CD4-positive, alpha-beta T cell treated with Interleukin-4 for 1 hour (primary cell): ENCODE measurements around the gene HACD3.
"Not testable (repeated sequence)": the region's sequence is repeated elsewhere in the genome, so short reads cannot be mapped to it uniquely, and the experiment has no call there.

Experiments
- DNase-seq, 2 donors: peaks; one replicate each; pipeline ENCODE4 v3.0.0-alpha.2; 2020 to 2022

The HACD3 gene

DNA sequence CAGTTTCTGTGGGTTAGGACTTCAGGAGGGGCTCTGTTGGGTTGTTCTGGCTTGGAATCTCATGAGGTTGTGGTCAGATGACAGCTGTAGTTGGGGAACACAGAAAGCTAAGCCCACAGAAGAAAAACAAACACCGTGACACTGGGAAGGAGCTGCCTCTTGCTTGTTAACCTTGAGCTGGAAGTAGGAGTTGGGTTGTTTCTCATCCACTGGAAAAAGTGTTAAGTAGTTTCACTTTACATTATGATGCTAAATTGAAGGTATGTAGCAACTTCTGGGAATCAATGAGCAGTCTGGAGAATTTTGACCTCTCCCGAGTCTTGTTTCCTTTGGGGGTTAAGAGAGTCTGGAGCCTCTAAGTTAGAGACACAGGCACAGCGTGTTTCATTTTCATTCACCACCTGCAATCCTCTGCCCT is 20.4 kb downstream of the HACD3 start:
- no peak for DNase-seq

DNA sequence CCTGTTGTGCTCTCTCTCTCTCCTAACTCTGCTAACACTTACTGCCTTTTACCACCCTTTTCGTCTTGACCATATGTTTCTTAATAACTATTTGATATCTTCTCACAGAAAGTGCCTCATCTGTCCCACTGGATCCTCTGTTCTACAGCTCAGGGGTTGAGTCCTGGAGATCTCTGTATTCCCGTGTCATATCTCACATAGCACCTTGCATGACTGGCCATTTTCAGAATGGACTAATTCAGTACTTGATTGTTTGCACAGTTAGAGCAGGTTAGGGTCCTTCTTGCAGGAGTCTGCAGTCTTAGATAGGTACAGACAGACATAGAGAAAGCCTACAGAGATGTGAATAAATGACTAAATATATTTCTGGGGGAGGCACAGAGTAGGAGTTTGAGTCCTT is 20.9 kb downstream of the HACD3 start:
- DNase-seq, result no peak

DNA sequence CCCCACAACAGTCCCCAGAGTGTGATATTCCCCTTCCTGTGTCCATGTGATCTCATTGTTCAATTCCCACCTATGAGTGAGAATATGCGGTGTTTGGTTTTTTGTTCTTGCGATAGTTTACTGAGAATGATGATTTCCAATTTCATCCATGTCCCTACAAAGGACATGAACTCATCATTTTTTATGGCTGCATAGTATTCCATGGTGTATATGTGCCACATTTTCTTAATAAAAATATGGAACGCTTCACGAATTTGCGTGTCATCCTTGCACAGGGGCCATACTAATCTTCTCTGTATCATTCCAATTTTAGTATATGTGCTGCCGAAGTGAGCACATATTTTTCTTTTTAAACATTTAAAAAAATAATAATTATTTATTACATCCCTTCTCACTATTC is 22.6 kb downstream of the HACD3 start:
- DNase-seq, result not testable (repeated sequence)

DNA sequence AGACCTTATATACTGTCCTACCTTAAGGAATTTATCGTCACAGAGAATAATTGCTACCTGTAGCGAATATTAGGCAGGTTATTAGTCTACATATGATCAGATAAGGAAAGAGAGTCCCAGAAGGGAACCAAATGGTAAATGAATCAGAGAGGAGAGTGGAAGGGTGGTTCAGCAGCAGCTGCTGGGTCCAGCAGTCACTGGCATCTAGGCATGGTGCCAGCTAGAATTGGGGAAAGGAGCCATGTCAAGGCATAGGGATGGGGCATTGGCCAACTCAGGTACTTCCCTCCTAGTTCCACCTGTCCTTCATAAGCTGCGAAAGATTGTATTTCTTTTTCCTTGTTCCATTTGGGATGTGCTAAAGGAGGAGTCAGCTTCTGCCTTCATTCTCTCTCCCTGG is 23.4 kb downstream of the HACD3 start:
- DNase-seq, result no peak

DNA sequence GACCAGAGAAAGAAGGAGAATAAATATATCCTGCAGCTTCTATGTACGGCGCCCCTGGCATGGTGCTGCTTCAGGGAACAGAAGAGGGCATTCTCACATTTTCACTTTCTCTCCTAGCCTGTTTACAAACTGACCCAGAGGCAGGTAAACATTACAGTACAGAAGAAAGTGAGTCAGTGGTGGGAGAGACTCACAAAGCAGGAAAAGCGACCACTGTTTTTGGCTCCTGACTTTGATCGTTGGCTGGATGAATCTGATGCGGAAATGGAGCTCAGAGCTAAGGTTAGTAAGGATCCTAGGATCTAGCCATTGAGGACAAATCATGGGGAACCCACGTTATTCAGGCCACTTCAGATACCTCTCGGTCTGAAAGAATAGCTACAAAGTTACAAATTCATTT is 26.4 kb downstream of the HACD3 start:
- DNase-seq, result no peak

DNA sequence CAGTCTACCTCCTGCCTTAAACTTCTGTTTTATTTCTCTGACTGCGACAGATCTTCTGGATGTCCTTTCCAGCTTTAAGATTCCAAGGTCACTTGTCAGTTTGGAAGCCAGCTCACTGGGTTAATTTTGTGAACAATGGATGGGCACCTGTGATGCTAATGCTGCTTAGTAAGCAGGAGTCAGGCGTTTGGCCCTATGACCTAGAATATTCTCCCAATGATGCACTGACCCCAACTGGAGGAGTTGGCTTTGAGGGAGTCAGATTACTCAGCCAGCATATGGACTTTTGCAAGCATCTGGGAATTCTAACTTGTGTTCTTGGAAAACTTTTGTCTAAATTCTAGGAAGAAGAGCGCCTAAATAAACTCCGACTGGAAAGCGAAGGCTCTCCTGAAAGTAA is 28.1 kb downstream of the HACD3 start:
- DNase-seq, result no peak

DNA sequence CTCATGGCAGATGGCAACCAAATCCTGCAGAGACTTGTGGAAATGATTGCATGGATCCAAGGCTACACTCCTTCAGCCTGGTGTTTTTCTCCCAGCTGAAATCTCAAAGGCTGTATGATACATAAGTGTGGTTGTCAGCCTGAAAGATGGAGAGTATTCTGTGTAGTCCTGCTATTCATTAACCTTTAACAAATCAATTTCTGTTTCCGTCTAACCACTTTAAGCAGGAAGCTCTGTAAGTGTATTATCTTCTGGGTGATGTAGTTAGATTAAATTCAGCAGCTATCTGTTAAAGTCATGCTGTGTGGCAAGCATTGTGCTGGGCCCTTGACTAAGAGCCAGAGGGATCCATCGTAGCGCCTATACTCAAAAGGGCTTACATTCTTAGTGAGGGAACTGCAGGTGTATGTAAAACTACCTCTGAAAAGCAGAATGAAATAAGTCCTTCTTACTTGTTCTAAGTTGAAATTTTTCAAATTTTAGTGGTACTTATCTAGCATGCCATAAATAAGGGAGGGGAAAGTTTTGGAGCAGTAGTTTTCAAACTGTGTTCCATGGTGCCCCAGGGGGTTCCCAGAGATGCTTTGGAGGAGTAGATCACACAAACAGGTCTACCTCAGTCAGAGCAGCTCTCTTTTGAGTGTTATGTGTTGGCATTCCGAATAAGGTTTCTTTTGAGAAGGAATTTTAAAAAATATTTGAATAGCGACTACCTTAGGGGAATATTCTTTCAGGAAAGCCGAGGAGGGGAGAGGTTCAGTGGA is 28.9 kb downstream of the HACD3 start:
- no peak for DNase-seq

DNA sequence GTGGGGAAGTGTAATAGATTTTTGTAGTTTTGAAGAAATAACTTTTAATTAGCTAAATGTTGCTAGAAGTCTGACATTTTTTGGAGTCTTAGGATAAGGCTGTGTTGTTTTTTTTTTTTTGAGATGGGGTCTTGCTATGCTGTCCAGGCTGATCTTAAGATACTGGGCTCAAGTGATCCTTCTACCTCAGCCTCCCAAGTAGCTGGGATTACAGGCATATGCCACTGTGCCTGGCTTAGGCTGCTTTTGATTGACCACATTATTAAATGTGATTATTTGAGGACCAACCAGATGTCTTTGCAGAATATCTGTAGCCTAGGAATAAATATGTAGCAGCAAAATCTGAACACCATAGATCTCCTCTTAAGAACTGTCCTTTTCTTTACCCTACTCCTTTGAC is 29.7 kb downstream of the HACD3 start:
- no peak for DNase-seq

DNA sequence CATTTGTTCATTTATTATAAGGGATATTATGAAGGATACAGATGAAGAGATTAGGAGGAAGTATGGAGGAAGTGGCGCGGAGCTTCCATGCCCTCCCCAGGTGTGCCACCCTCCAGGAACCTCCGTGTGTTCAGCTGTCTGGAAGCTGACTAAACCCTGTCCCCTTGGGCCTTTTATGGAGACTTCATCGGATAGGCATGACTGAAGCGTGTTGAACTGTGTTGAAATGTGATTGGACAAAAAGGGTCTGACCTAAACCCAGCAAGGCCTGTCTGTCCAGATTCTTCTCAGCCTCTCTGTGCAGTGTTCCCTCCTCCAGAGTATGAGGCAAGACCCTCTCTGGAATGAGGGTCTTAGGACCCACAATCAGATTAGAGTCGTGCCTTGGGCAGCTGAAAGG is 31.7 kb downstream of the HACD3 start:
- no peak for DNase-seq

DNA sequence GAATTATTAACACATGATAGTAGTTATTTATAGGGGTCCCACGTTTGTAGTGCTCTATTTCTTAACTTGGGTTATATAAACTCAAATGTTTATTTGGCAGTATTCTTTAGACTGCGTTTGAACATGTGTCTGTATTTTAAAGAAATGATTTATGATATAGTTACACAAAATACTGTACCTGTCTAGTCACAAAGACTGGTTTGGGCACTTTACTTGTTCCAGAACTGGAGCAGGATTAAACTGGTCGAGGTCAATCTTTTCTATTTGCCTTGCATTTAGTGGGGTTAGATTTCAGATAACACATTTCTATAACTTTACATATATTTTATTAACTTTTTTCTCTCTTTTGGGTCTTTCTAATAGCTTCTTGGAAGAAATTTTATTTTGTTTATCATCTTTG is 39.5 kb downstream of the HACD3 start:
- DNase-seq, result no peak

DNA sequence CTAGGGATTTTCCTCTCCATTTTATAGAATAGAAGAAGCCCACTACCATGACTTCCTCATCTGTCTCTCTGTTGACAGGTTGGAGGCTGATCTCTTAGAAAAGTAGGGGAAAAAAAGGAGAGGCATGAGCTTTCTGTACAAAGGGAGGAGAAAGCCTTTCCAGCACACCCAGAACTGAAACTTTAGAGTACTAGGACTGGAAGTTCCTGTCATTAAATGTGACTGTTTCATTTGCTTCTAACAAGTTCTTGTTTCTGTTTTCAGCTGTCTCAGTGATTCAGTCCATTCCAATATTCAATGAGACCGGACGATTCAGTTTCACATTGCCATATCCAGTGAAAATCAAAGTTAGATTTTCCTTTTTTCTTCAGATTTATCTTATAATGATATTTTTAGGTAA is 41.7 kb downstream of the HACD3 start:
- DNase-seq, result no peak

DNA sequence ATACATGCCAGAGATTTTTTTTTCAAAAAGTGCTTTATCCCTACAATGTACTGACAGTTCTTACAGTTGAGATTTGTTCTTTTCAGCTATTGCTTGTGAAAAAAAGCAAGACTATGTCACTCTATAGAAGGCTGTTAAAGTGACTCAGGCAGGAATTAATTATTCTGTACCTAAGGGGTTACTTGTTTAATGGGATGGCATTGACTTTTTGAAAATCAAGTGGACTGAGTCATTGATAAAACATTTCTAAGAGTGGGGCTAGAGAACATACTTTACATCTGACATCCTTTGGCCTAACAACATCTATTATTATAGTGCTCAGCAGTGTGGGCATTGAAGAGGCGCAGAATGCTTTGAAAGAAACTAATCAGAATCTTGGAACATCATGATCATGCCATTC is 46.4 kb downstream of the HACD3 start:
- no peak for DNase-seq

DNA sequence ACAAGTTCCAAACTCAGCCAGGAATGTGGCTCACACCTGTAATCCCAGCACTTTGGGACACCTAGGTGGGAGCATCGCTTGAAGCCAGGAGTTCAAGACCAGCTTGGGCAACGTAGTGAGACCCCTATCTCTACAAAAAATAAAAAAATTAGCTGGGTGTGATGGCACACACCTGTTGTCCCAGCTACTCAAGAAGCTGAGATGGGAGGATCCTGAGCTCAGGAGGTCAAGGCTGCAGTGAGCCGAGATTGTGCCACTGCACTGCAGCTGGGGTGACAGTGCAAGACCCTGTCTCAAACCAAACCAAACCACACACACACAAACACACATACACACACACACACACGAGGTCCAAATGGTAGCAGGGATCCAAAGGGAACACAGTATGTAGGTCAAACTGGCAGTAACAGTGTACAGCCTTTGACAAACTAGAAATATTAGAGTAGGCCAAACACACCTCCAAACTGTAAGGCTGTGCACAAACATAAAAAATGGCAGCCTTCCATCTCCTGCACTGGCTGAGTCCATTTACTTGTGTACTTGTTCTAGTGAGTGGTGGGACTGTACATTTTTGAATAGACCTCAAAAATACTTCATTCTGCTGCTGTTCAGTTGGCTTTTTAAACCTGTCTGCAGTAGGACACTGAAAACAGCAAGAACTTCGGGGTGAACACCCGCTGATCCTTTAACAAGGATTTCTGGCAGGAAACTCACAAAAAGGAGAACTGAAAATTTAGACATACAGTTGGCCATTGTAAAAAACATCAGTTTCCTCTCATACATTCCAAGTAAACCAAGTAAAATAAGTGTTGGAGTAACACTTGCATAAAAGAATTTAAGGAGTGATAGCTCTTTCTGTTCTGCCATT is 47.1 kb downstream of the HACD3 start:
- no peak for DNase-seq

DNA sequence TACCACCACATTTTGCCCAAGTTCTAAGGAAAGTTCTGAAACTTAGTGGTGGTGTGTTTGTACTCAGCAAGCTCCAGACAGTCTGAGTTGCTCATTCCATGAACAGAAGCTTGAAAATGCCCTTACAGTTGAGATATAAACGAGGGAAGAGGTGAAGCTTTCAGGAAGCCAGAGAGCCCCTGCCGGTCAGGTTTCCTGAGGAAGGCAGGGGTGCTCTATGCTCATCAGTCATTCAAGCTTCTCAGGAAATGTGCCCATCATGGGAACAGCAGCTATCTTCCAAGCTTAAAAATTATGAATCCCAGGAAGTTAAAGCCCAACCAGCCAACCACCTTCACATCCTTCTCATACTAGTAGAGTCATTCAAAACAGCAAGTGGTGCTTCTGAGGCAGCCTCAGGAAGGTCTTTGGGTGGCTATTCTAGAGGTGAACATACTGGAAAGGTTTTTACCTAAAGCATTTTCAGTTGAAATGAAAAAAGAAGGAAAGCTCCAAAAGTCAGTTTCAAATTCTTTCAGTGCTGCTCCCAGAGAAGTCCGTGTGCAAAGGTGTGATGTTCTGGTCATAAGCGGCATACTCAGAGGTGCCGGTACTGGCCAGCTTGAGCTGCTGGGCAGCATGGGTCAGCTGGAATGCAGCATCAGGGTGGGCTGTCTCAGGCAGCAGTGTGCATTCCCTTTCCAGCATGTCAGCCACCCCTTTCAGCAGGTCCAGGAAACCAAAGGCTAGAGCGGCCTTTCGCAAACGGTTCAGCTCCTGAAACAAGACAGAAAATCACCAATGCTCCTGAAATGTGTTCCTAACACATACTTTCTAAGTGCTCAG is 48.9 kb downstream of the HACD3 start:
- DNase-seq, result no peak

DNA sequence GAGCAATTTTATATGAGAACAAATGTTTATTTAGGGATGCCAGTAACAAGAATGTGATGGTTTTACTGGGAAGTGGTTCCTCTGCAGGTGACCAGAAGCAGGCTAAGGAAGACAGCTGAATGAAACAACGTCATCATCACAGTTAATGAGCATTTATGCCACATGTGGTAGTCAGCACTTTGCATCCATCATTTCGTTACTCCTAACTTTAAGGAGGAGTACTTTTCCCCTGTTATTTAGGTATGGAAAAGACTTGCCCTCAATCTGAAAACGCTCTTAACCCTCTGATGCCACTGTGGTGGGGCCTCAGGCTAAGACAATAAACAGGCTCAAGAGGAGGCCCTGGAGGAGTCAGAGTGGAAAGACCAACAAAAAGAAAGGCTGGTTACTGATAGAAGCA is 49.5 kb downstream of the HACD3 start:
- no peak for DNase-seq

DNA sequence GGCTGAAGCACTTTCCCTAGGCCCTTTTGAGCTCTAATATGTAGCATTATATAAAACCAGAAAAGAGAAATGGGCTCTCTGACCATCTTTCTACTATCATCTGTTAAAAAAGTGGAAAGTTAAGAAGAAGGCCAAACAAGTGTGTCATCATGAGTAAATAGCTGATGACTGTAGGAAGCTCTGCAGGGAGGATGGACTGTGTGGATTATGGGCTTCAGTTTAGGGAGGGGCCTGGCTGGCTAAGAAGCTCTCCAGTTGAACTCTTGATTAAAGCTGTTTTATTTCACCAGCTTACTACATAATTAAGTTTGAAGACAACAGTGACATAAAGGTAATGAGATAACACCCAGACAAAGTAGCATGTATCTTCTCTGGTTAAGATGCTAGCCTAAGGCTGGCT is 50.0 kb downstream of the HACD3 start:
- no peak for DNase-seq

DNA sequence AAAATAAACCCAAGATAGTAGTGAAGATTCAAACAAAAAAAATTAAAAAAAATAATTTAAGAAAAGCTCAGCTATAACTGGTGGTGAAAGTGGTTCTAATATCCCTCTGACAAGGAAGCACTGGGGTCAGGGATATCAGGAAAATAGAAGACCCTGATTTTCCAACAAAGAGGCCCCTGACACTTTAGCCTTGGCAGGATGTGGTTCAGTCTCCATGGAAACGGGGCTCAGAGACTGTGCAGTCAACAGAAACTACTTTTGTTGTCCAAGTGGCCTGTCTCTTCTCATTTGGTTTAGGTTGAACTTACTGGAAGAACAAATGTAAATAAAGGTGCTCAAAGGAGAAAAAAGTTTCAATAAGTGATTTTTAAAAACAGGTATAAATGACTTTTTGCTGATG is 53.4 kb downstream of the HACD3 start:
- peak; percentile 61 to 77 for DNase-seq

DNA sequence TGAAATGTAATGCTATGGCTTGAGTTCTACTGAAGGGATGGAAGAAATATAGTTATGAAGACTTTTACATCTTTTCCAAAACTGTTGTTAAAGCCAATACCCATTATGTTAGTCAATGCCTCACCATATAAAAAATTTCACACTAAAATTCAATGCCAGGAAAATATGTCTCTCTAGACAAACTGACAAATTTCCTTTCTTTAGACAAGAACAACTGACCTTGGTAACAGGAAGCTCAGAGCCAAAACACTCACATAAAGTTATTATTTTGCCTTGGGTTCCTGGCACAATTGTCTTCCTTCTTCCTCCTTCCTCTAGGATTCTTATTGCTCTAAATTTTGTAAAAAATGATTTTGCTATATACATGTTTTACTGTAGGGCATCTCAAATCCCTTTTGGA is 54.0 kb downstream of the HACD3 start:
- no peak for DNase-seq

DNA sequence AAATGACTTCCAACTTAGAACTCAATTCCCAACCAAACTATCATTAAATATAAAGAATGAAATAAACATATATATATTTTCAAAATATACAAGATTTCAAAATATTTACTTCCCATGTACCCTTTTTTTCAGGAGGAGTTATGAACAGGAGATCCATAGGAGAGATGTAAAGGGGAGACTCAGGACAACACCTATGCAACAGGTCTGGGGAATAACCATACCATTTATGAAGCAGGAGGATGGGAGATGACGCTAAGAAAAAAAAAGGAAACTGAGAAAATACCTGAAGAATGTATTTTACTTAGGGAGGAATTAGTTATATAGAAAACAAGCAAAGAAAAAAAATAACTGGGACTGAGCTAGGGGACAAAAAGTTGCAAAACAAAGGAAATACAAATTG is 56.8 kb downstream of the HACD3 start:
- no peak for DNase-seq

DNA sequence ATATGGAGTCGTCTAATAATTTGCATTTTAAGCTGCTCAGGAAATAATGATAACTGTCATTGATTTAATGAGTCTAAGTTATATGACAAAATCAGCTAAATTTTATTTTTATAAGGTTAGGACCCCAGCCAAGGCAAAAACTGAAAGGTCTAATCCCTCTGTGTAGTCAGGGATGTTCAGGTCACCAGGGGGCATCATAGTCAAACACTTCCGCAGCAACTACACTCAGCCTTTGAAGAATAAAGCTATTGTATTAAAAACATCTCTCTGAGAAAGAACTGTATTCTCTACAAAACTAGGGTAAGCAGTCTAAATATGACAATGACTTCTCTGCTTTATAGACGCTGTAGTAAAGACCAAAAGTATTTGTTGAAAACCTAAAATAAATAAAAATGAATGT is 65.7 kb downstream of the HACD3 start:
- peak in 1 of 2 donors; percentile 34 for DNase-seq

DNA sequence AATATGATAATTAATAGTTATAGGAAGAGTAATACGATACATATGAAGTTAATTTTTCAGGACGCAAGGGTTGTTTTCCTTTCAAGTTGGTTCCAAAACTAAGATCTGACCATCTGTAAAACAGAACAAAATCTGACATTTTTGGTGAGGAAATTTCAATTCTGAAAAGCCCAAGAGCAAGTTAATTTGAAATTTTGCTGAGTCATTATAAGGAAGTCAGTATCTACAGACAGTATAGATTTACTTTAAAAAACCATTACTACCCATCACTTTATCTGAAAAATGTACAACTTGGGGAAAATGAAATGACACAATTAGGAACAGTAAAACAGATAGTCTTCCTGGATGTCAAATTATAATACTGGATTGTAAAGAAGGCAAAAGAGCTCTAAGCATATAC is 68.2 kb downstream of the HACD3 start:
- DNase-seq, result no peak

DNA sequence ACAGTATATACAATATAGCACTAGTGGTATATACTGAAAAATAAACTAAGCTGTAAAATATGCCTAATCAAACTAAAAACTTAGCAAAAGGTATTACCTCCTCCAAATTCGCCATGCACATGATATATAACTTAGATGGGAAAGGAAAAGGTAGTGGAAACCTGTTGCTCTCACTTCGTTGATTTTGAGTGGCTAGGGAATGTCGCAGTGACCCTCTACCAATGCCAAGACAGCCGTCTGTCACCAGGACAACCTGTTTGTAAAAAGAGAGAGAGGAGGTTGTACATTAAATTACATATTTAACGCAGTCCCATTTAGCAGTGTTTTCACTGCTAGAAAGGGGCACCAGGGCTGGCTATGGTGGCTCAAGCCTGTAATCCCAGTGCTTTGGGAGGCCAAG is 69.4 kb downstream of the HACD3 start:
- DNase-seq, result no peak

DNA sequence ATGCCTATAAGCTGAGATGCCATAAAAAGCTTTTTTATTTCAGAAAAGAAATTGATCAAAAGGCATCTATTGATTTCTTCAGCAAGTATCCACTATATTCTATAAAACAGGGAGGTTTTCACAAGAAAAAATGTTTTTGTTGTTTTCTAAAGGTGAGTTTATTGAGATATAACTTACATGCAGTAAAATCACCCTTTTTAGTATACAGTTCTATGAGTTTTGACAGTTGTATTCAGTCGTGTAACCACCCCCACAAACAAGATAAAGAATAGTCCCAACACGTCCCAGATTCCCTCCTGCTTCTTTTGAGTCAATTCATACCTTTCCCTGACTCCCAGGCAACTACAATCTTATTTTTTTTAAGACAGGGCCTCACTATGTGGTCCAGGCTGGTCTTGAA is 72.9 kb downstream of the HACD3 start:
- DNase-seq, result no peak

DNA sequence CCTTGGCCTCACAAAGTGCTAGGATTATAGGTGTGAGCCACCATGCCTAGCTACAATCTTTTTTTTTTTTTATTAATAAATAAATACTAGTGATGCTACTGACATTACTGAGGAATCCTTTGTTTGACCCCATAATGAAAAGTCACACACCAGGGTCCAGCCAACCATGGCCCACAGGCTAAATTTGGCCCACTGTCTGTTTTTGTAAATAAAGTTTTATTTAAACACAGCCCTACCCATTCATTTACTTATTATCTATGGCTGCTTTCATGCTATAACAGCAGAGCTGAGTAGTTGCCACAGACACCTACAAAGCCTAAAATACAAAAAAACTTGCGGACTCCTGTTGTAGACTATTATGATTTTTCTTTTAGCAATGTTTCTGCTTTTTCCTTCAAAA is 73.3 kb downstream of the HACD3 start:
- no peak for DNase-seq
